ENCODE data around the gene CENPV.

DNA sequence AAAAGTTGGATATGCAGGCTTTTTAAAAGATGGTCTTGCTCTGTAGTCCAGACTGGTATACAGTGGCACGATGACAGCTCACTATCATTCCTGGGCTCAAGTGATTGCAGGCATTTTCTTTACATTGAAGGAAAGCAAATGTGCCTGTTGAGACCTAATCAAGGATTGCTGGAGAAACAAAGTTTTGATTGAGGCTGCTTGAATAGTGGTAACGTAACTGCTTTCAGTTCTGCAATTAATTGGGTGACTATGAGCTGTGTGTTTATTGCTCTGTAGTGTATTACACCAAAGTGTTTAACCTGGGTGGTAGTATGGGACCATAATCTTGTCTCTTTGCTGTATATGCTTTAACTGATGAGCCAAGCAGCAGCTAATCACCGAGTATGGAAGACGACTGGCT, 29.9 kb upstream of the CENPV start:
- TF ChIP-seq ZFP3 (CRISPR knock-in tag; IDR thresholded peaks at IDR 0.05), result no peak
- no peak for TF ChIP-seq ISL1 (CRISPR knock-in tag; IDR thresholded peaks at IDR 0.05)
- TF ChIP-seq ARNTL (CRISPR knock-in tag; IDR thresholded peaks at IDR 0.05; ENCODE audit: borderline replicate concordance, low read depth), result no peak
- TF ChIP-seq, protein P1, sequence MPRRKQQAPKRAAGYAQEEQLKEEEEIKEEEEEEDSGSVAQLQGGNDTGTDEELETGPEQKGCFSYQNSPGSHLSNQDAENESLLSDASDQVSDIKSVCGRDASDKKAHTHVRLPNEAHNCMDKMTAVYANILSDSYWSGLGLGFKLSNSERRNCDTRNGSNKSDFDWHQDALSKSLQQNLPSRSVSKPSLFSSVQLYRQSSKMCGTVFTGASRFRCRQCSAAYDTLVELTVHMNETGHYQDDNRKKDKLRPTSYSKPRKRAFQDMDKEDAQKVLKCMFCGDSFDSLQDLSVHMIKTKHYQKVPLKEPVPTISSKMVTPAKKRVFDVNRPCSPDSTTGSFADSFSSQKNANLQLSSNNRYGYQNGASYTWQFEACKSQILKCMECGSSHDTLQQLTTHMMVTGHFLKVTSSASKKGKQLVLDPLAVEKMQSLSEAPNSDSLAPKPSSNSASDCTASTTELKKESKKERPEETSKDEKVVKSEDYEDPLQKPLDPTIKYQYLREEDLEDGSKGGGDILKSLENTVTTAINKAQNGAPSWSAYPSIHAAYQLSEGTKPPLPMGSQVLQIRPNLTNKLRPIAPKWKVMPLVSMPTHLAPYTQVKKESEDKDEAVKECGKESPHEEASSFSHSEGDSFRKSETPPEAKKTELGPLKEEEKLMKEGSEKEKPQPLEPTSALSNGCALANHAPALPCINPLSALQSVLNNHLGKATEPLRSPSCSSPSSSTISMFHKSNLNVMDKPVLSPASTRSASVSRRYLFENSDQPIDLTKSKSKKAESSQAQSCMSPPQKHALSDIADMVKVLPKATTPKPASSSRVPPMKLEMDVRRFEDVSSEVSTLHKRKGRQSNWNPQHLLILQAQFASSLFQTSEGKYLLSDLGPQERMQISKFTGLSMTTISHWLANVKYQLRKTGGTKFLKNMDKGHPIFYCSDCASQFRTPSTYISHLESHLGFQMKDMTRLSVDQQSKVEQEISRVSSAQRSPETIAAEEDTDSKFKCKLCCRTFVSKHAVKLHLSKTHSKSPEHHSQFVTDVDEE (CRISPR knock-in tag; IDR thresholded peaks at IDR 0.05), result no peak

All from SK-N-SH treated with all-trans-retinoic acid at 6 μM for 48 hours (cell line).